NT2/D1 (cell line): Measurements from ENCODE around the gene AMDHD1.

Source experiments
- SUZ12 ChIP-seq: IDR thresholded peaks from 2 replicates; pipeline ENCODE4 v1.6.1; 2011; ENCODE audit not compliant: insufficient read length, insufficient read depth; ENCODE audit errors: extremely low read depth
- YY1 ChIP-seq: IDR thresholded peaks from 2 replicates; pipeline ENCODE4 v1.6.1; 2011; ENCODE audit not compliant: insufficient read length, insufficient read depth
- ZNF274 ChIP-seq: IDR thresholded peaks from 2 replicates; pipeline ENCODE4 v1.6.1; 2011; ENCODE audit warnings: mild to moderate bottlenecking, low read depth, low read length

- TF ChIP-seq YY1, result no peak
- TF ChIP-seq SUZ12, result no peak
- no peak for TF ChIP-seq ZNF274
These were observed 6.5 kb downstream of the AMDHD1 start for GRCh38 chr12:95949477-95950206.
